OCI-LY1 (cell line): ENCODE measurements around the gene OR4D10.

ENCODE experiments used
- H2AFZ ChIP-seq: fragments of 200-600 bp; sonication (generic), shearing (Covaris generic); 2 replicates; pipeline ENCODE4 v1.6.0; 2014; ENCODE audit warnings: antibody characterized with exemption, mild to moderate bottlenecking, low read length
- H3F3A ChIP-seq: fragments of 200-600 bp; sonication (generic), shearing (Covaris generic); 2 replicates; pipeline ENCODE4 v1.6.0; 2014; ENCODE audit warnings: mild to moderate bottlenecking, antibody characterized with exemption, low read length, moderate library complexity; ENCODE audit not compliant: insufficient read depth
- H3K27ac ChIP-seq: fragments of 200-600 bp; sonication (generic); 2 replicates; pipeline ENCODE4 v1.5.1; 2014; ENCODE audit warnings: low read length, mixed run types, mild to moderate bottlenecking, low read depth; ENCODE audit not compliant: poor library complexity, severe bottlenecking
- H3K27me3 ChIP-seq: fragments of 200-600 bp; sonication (generic); 2 replicates; pipeline ENCODE4 v1.6.0; 2014; ENCODE audit warnings: antibody characterized with exemption, mild to moderate bottlenecking, low read length, moderate library complexity; ENCODE audit not compliant: insufficient read depth
- H3K36me3 ChIP-seq: fragments of 200-600 bp; sonication (generic); 2 replicates; pipeline ENCODE4 v1.6.1; 2014; ENCODE audit warnings: mild to moderate bottlenecking, antibody characterized with exemption, low read length, moderate library complexity, mixed read lengths; ENCODE audit not compliant: insufficient read depth
- H3K4me1 ChIP-seq: fragments of 200-600 bp; sonication (generic); 2 replicates; pipeline ENCODE4 v1.5.1; 2014; ENCODE audit warnings: mild to moderate bottlenecking, low read length, moderate library complexity; ENCODE audit not compliant: insufficient read depth, severe bottlenecking
- H3K4me2 ChIP-seq: fragments of 200-600 bp; sonication (generic), shearing (Covaris generic); 2 replicates; pipeline ENCODE4 v1.6.1; 2014; ENCODE audit warnings: low read length
- H3K4me3 ChIP-seq: fragments of 200-600 bp; sonication (generic); 2 replicates; pipeline ENCODE4 v1.5.1; 2014; ENCODE audit warnings: low read length, low read depth, mild to moderate bottlenecking, mixed read lengths; ENCODE audit not compliant: poor library complexity, severe bottlenecking
- H3K79me2 ChIP-seq: fragments of 200-600 bp; shearing (Covaris generic); 2 replicates; pipeline ENCODE4 v1.6.1; 2016; ENCODE audit warnings: mixed run types, low read length, mixed read lengths; ENCODE audit not compliant: insufficient read depth
- H3K9ac ChIP-seq: fragments of 200-600 bp; sonication (generic), shearing (Covaris generic); 2 replicates; pipeline ENCODE4 v1.6.1; 2014; ENCODE audit warnings: mild to moderate bottlenecking, low read length, mixed read lengths
- H3K9me2 ChIP-seq: fragments of 200-600 bp; sonication (generic), shearing (Covaris generic); 2 replicates; pipeline ENCODE4 v1.6.1; 2014; ENCODE audit warnings: low read depth, mild to moderate bottlenecking, low read length, mixed read lengths
- H3K9me3 ChIP-seq: fragments of 200-600 bp; shearing (Covaris generic); 2 replicates; pipeline ENCODE4 v1.6.1; 2014; ENCODE audit warnings: low read length, mixed read lengths
- H4K20me1 ChIP-seq: fragments of 200-600 bp; sonication (generic), shearing (Covaris generic); 2 replicates; pipeline ENCODE4 v1.6.0; 2016; ENCODE audit warnings: mild to moderate bottlenecking, low read length; ENCODE audit not compliant: insufficient read depth
- EZH2 ChIP-seq: fragments of 200-600 bp; sonication (generic), shearing (Covaris generic); IDR thresholded peaks from 2 replicates; pipeline ENCODE4 v1.8.0; 2017; ENCODE audit warnings: borderline replicate concordance, mixed run types, mild to moderate bottlenecking, antibody characterized with exemption, low read length, moderate library complexity, mixed read lengths
- TF ChIP-seq, protein P1 (sequence below): fragments of 200-600 bp; sonication (generic), shearing (Covaris generic); IDR thresholded peaks from 2 replicates; pipeline ENCODE4 v1.5.1; 2017; ENCODE audit warnings: mild to moderate bottlenecking, antibody characterized with exemption, low read length, moderate library complexity, mixed read lengths

The OR4D10 gene

DNA sequence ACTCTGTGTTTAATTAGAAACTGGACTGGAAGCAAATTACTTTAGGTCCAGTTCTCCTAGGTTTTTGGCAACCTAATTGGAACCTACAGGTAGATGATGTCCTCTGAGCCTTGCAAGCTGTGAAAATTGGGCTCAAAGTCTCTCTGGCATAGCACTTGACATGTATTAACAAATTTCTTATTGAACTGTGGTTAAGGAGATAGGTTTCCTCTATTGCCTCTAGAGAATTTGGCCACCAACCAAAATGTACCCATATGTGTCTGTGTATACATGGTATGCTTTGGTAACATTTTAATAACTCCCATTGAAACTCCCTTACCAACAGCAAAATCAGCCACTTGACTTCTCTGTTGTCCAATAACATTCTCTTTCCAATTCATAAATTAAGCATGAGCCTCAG, at the start of gene OR4D10:
TSS of gene OR4D10 (plus strand) at position 301 of the 400 bp plus-strand sequence. CDS start 4,115 bp downstream, outside the sequence.
- H3F3A ChIP-seq: no peaks in the 10 kb centered on the region
- no peak for TF ChIP-seq EZH2
- TF ChIP-seq, protein P1, sequence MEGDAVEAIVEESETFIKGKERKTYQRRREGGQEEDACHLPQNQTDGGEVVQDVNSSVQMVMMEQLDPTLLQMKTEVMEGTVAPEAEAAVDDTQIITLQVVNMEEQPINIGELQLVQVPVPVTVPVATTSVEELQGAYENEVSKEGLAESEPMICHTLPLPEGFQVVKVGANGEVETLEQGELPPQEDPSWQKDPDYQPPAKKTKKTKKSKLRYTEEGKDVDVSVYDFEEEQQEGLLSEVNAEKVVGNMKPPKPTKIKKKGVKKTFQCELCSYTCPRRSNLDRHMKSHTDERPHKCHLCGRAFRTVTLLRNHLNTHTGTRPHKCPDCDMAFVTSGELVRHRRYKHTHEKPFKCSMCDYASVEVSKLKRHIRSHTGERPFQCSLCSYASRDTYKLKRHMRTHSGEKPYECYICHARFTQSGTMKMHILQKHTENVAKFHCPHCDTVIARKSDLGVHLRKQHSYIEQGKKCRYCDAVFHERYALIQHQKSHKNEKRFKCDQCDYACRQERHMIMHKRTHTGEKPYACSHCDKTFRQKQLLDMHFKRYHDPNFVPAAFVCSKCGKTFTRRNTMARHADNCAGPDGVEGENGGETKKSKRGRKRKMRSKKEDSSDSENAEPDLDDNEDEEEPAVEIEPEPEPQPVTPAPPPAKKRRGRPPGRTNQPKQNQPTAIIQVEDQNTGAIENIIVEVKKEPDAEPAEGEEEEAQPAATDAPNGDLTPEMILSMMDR: no peak
- no peaks in the 10 kb centered on the region for H4K20me1 ChIP-seq
- H3K79me2 ChIP-seq: no peaks in the 10 kb centered on the region
- no peaks in the 10 kb centered on the region for H3K9me3 ChIP-seq
- no peaks in the 10 kb centered on the region for H3K4me1 ChIP-seq
- no peaks in the 10 kb centered on the region for H3K36me3 ChIP-seq
- no peaks in the 10 kb centered on the region for H3K27me3 ChIP-seq
- H2AFZ ChIP-seq: no peak within 1 kb of the TSS
- H3K9ac ChIP-seq: no peak within 1 kb of the TSS
- H3K9me2 ChIP-seq: no peaks in the 10 kb centered on the region
- H3K27ac ChIP-seq: no peak within 1 kb of the TSS
- no peak within 1 kb of the TSS for H3K4me3 ChIP-seq
- no peak within 1 kb of the TSS for H3K4me2 ChIP-seq

DNA sequence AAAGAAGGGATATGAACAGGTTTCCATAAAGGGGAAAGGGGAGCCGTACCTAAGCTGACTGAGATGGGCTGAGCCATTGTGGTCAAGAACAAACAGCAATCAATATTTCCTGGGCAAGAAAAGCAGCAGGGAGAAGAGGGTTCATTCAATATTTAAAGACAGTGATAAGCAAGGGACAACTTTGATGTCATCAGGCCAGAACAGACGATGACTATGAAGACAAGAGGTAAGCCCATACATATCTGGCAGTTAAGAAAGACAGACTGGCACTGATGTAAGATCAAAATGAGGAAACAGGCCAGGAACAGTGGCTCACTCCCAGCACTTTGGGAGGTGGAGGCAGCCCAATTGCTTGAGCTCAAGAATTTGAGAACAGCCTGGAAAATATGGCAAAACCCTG, 49.3 kb upstream of the OR4D10 start:
- no peaks in the 10 kb centered on the region for H4K20me1 ChIP-seq
- no peaks in the 10 kb centered on the region for H3K9me2 ChIP-seq
- no peaks in the 10 kb centered on the region for H3K79me2 ChIP-seq
- H3K9me3 ChIP-seq: no peaks in the 10 kb centered on the region
- H3K4me3 ChIP-seq: no peak overlapping the region
- no peaks in the 10 kb centered on the region for H3K4me1 ChIP-seq
- H3K27me3 ChIP-seq: no peaks in the 10 kb centered on the region
- H3K9ac ChIP-seq: no peak overlapping the region
- no peak overlapping the region for H3K4me2 ChIP-seq
- no peak overlapping the region for H3K27ac ChIP-seq
- no peak overlapping the region for H2AFZ ChIP-seq
- H3F3A ChIP-seq: no peaks in the 10 kb centered on the region
- H3K36me3 ChIP-seq: no peaks in the 10 kb centered on the region
- TF ChIP-seq, protein P1: no peak
- no peak for TF ChIP-seq EZH2

DNA sequence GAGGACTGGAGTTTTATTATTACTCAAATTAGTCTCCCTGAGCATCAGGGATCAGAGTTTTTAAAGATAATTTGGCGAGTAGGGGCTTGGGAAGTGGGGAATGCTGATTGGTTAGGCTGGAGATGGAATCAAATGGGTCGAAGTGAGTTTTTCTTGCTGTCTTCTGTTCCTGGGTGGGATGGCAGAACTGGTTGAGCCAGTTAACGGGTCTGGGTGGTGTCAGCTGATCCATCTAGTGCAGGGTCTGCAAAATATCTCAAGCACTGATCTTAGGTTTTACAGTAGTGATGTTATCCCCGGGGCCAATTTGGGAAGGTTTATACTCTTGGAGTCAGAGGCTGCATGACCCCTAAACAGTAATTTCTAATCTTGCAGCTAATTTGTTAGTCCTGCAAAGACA, 48.0 kb upstream of the OR4D10 start:
- Histone ChIP-seq H3K4me3 (no peak overlapping the region), H3K4me2 (no peak overlapping the region), H3K9me2 (no peaks in the 10 kb centered on the region), H3K36me3 (no peaks in the 10 kb centered on the region), H3K79me2 (no peaks in the 10 kb centered on the region), H2AFZ (no peak overlapping the region), H3K4me1 (no peaks in the 10 kb centered on the region), H4K20me1 (no peaks in the 10 kb centered on the region), H3K27me3 (no peaks in the 10 kb centered on the region), H3K9me3 (no peaks in the 10 kb centered on the region), H3F3A (no peaks in the 10 kb centered on the region), H3K9ac (no peak overlapping the region), H3K27ac (no peak overlapping the region)
- TF ChIP-seq EZH2: no peak
- TF ChIP-seq, protein P1: no peak
